K562 (cell line): ENCODE results near the gene TLNRD1. TPM values are rescaled to one million over a fixed set of nuclear protein-coding genes. Genes with fewer than 3 reads are reported as not detected.
A peak's percentile ranks its signal among the peaks of the same experiment; 100 is the strongest.

Source experiments
- ATF7 ChIP-seq: fragments of 450-650 bp; IDR thresholded peaks from 2 replicates; pipeline ENCODE4 v1.7.1; 2014; ENCODE audit warnings: mild to moderate bottlenecking, moderate library complexity
- C11orf30 ChIP-seq: fragments of 450-650 bp; IDR thresholded peaks from 2 replicates; pipeline ENCODE4 v1.6.1; 2016; ENCODE audit warnings: low read depth, mild to moderate bottlenecking
- CBX5 ChIP-seq: IDR thresholded peaks from 2 replicates; pipeline ENCODE4 v1.6.1; 2014; ENCODE audit warnings: low read depth, borderline replicate concordance
- CTBP1 ChIP-seq: fragments of 450-650 bp; IDR thresholded peaks from 2 replicates; pipeline ENCODE4 v1.6.1; 2016; ENCODE audit warnings: borderline replicate concordance
- DNMT1 ChIP-seq: fragments of 450-650 bp; IDR thresholded peaks from 2 replicates; pipeline ENCODE4 v1.6.1; 2016; ENCODE audit warnings: antibody characterized with exemption, mild to moderate bottlenecking
- HDGF ChIP-seq: fragments of 450-650 bp; IDR thresholded peaks from 2 replicates; pipeline ENCODE4 v1.6.1; 2016
- HMGN3 ChIP-seq: IDR thresholded peaks from 2 replicates; pipeline ENCODE4 v1.6.1; 2011; ENCODE audit warnings: borderline replicate concordance, low read depth, mild to moderate bottlenecking, mixed read lengths, low read length; ENCODE audit not compliant: insufficient read length; ENCODE audit errors: extremely low read depth
- NFE2 ChIP-seq: IDR thresholded peaks from 2 replicates; pipeline ENCODE4 v1.6.1; 2014; ENCODE audit warnings: antibody characterized with exemption, low read depth
- NRF1 ChIP-seq, 2 experiments: fragments of 450-650 bp; IDR thresholded peaks in 1 of 2; conservative IDR thresholded peaks in 1 of 2; 2 replicates each; pipeline ENCODE4 v1.6.1; 2014; ENCODE audit warnings: mild to moderate bottlenecking in 2 of 2
- RAD21 ChIP-seq, 2 experiments: fragments of 250-450 bp in 1 of 2; fragments of 450-650 bp in 1 of 2; sonication (Bioruptor Pico) in 1 of 2; formaldehyde crosslinking in 1 of 2; IDR thresholded peaks in 1 of 2; conservative IDR thresholded peaks in 1 of 2; 2 replicates each; pipeline versions ENCODE4 v1.4.0 to v1.8.0; 2020 to 2022; ENCODE audit warnings: mild to moderate bottlenecking in 2 of 2, moderate library complexity in 1 of 2
- RB1 ChIP-seq: fragments of 450-650 bp; IDR thresholded peaks from 2 replicates; pipeline ENCODE4 v1.6.1; 2017; ENCODE audit warnings: low read depth, mild to moderate bottlenecking
- RCOR1 ChIP-seq, 2 experiments: IDR thresholded peaks; 2 replicates each; pipeline ENCODE4 v1.6.1; 2012; ENCODE audit warnings: low read depth in 2 of 2, low read length in 2 of 2, borderline replicate concordance in 1 of 2, improper control_type of control experiment in 1 of 2
- SAFB2 ChIP-seq: fragments of 200-400 bp; formaldehyde crosslinking; IDR thresholded peaks from 2 replicates; pipeline ENCODE4 v1.6.1; 2018; ENCODE audit warnings: borderline replicate concordance, low read length, low read depth, moderate library complexity; ENCODE audit not compliant: severe bottlenecking
- SIN3B ChIP-seq: fragments of 450-650 bp; IDR thresholded peaks from 2 replicates; pipeline ENCODE4 v1.6.1; 2017; ENCODE audit warnings: low read depth, mild to moderate bottlenecking, moderate library complexity
- STAG1 ChIP-seq: sonication (generic); formaldehyde crosslinking; IDR thresholded peaks from 2 replicates; pipeline ENCODE4 v1.5.0; 2020; ENCODE audit warnings: missing genetic modification reagents, borderline replicate concordance
- SUPT5H ChIP-seq: fragments of 450-650 bp; IDR thresholded peaks from 2 replicates; pipeline ENCODE4 v1.6.1; 2016
- ZZZ3 ChIP-seq: fragments of 450-650 bp; IDR thresholded peaks from 2 replicates; pipeline ENCODE4 v1.6.1; 2016; ENCODE audit warnings: antibody characterized with exemption, mild to moderate bottlenecking, moderate library complexity
- polyA plus RNA-seq, 8 experiments: library from polyadenylated mRNA; depleted of rRNA in 4 of 8; stranded (reverse) in 5 of 8; unstranded in 3 of 8; fragments of >200 nt; fragmentation: Nextera tagmentation in 2 of 8; fragmentation: Illumina TruSeq in 1 of 8; extraction: Ambion mirVana in 2 of 8; extraction: Trizol in 1 of 8; gene quantifications; 2 replicates each; pipeline versions ENCODE4 v1.2.1 to v1.2.3, GENCODE V29; 2011 to 2014; ENCODE audit warnings: inconsistent platforms in 1 of 8, missing spikeins in 1 of 8
- total RNA-seq, 7 experiments: library from RNA; depleted of rRNA in 6 of 7; stranded (reverse); fragments of >200 nt in 6 of 7; fragmentation: Illumina TruSeq in 2 of 7; extraction: Trizol in 2 of 7; gene quantifications; 2 replicates each; pipeline versions ENCODE4 v1.2.1 to v1.2.3, GENCODE V29; 2011 to 2021; ENCODE audit warnings: low replicate concordance in 1 of 7
- TF ChIP-seq, protein P1 (sequence below): fragments of 450-650 bp; conservative IDR thresholded peaks from 2 replicates; pipeline ENCODE4 v1.6.1; 2016; ENCODE audit warnings: missing genetic modification characterization, low read depth, mild to moderate bottlenecking, control low read depth, missing compliant biosample characterization
- TF ChIP-seq, protein P2 (sequence below), 3 experiments: IDR thresholded peaks in 2 of 3; conservative IDR thresholded peaks in 1 of 3; 2 replicates each; pipeline ENCODE4 v1.5.1; 2011 to 2012; ENCODE audit warnings: low read length in 3 of 3, mild to moderate bottlenecking in 3 of 3, control low read depth in 2 of 3, improper control_type of control experiment in 1 of 3, inconsistent platforms in 1 of 3, low read depth in 1 of 3, mixed read lengths in 1 of 3, moderate library complexity in 1 of 3; ENCODE audit not compliant: insufficient read depth in 2 of 3
- TF ChIP-seq, protein P3 (sequence below): fragments of 450-650 bp; formaldehyde crosslinking; IDR thresholded peaks from 2 replicates; pipeline ENCODE4 v1.4.0; 2020; ENCODE audit warnings: mild to moderate bottlenecking, moderate library complexity
- TF ChIP-seq, protein P4 (sequence below): fragments of 150-350 bp; conservative IDR thresholded peaks from 2 replicates; pipeline ENCODE4 v1.6.1; 2014; ENCODE audit warnings: low read length

The TLNRD1 gene
- total and polyA plus RNA-seq, 9 of the 15 experiments (the other 6 are each of a cell fraction or from before 2014, with no cell fraction given) = 1.1 to 33.1 (median 5.7) TPM

DNA sequence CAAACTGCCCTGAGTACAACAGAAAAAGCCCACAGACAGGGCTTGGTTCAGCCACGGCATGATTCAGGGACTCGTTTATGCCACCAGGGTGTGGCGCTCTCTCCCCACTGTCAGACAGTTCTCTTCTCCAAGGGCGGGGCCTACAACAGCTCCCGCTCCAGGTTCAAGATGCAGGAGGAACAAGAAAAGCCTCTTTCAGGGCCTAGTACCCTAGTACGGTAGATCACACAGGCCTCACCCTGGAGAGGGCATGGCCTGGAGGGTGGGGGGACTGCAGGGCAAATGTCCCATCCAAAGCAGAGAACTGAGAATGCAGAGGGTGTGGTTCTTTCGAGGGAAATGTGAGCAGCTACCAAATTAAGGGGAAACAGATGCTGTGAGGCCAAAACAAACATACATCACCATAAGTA is 23.1 kb upstream of the TLNRD1 start (continued):
- TF ChIP-seq SAFB2 (no peak), C11orf30 (no peak), RAD21 (CRISPR knock-in tag; conservative IDR thresholded peaks at IDR 0.05 in 1 of 2, IDR thresholded peaks at IDR 0.05 in 1 of 2) (peak; percentile 88 to 94), RB1 (peak; percentile 45; the same call in 1 of the 2 replicates), SIN3B (peak; percentile 12; the same call in 1 of the 2 replicates), SUPT5H (peak; percentile 8; the same call in 1 of the 2 replicates), ATF7 (peak; percentile 31; the same call in 1 of the 2 replicates), DNMT1 (no peak), HDGF (0 out of 2 replicates have a peak, but pooled peaks have one; percentile 78), HMGN3 (no peak), ZZZ3 (no peak), CTBP1 (peak; percentile 73; the same call in 1 of the 2 replicates), NRF1 (conservative IDR thresholded peaks at IDR 0.05 in 1 of 2, IDR thresholded peaks at IDR 0.05 in 1 of 2) (no peak), CBX5 (no peak), RCOR1 (IDR thresholded peaks at IDR 0.05; ENCODE audit: borderline replicate concordance in 1 of 2, low read depth in 2 of 2, low read length in 2 of 2) (peak in 1 of 2 experiments; percentile 18; a peak in 1 of 4 replicates), NFE2 (peak; percentile 38; the same call in 1 of the 2 replicates), STAG1 (CRISPR knock-in tag) (peak; percentile 86; the same call in 1 of the 2 replicates)
- TF ChIP-seq, protein P1, sequence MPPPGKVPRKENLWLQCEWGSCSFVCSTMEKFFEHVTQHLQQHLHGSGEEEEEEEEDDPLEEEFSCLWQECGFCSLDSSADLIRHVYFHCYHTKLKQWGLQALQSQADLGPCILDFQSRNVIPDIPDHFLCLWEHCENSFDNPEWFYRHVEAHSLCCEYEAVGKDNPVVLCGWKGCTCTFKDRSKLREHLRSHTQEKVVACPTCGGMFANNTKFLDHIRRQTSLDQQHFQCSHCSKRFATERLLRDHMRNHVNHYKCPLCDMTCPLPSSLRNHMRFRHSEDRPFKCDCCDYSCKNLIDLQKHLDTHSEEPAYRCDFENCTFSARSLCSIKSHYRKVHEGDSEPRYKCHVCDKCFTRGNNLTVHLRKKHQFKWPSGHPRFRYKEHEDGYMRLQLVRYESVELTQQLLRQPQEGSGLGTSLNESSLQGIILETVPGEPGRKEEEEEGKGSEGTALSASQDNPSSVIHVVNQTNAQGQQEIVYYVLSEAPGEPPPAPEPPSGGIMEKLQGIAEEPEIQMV (tag) = no peak
- TF ChIP-seq, protein P2, sequence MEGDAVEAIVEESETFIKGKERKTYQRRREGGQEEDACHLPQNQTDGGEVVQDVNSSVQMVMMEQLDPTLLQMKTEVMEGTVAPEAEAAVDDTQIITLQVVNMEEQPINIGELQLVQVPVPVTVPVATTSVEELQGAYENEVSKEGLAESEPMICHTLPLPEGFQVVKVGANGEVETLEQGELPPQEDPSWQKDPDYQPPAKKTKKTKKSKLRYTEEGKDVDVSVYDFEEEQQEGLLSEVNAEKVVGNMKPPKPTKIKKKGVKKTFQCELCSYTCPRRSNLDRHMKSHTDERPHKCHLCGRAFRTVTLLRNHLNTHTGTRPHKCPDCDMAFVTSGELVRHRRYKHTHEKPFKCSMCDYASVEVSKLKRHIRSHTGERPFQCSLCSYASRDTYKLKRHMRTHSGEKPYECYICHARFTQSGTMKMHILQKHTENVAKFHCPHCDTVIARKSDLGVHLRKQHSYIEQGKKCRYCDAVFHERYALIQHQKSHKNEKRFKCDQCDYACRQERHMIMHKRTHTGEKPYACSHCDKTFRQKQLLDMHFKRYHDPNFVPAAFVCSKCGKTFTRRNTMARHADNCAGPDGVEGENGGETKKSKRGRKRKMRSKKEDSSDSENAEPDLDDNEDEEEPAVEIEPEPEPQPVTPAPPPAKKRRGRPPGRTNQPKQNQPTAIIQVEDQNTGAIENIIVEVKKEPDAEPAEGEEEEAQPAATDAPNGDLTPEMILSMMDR (IDR thresholded peaks at IDR 0.05 in 2 of 3, conservative IDR thresholded peaks at IDR 0.05 in 1 of 3; ENCODE audit: insufficient read depth in 2 of 3, low read depth in 1 of 3, low read length in 3 of 3) = peak; percentile 92 to 95 (median 92)
- TF ChIP-seq, protein P3, sequence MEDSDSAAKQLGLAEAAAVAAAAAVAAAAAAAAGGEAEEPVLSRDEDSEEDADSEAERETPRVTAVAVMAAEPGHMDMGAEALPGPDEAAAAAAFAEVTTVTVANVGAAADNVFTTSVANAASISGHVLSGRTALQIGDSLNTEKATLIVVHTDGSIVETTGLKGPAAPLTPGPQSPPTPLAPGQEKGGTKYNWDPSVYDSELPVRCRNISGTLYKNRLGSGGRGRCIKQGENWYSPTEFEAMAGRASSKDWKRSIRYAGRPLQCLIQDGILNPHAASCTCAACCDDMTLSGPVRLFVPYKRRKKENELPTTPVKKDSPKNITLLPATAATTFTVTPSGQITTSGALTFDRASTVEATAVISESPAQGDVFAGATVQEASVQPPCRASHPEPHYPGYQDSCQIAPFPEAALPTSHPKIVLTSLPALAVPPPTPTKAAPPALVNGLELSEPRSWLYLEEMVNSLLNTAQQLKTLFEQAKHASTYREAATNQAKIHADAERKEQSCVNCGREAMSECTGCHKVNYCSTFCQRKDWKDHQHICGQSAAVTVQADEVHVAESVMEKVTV = peak; percentile 63
- TF ChIP-seq, protein P4, sequence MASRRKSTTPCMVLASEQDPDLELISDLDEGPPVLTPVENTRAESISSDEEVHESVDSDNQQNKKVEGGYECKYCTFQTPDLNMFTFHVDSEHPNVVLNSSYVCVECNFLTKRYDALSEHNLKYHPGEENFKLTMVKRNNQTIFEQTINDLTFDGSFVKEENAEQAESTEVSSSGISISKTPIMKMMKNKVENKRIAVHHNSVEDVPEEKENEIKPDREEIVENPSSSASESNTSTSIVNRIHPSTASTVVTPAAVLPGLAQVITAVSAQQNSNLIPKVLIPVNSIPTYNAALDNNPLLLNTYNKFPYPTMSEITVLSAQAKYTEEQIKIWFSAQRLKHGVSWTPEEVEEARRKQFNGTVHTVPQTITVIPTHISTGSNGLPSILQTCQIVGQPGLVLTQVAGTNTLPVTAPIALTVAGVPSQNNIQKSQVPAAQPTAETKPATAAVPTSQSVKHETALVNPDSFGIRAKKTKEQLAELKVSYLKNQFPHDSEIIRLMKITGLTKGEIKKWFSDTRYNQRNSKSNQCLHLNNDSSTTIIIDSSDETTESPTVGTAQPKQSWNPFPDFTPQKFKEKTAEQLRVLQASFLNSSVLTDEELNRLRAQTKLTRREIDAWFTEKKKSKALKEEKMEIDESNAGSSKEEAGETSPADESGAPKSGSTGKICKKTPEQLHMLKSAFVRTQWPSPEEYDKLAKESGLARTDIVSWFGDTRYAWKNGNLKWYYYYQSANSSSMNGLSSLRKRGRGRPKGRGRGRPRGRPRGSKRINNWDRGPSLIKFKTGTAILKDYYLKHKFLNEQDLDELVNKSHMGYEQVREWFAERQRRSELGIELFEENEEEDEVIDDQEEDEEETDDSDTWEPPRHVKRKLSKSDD = 0 out of 2 replicates have a peak, but pooled peaks have one; percentile 52
